Stimulated activated CD8-positive, alpha-beta memory T cell treated with anti-CD3 and anti-CD28 coated beads, Interleukin-15, amount 100 ng/mL, for 48 hours (primary cell): Measurements from ENCODE around the gene EBF4.
"Not testable (repeated sequence)": the region's sequence is repeated elsewhere in the genome, so short reads cannot be mapped to it uniquely, and the experiment has no call there.

Experiments used
- DNase-seq, 2 donors: peaks; one replicate each; pipeline ENCODE4 v3.0.0-alpha.2; 2020; ENCODE audit warnings: low read depth in 2 of 2

EBF4 gene

DNA sequence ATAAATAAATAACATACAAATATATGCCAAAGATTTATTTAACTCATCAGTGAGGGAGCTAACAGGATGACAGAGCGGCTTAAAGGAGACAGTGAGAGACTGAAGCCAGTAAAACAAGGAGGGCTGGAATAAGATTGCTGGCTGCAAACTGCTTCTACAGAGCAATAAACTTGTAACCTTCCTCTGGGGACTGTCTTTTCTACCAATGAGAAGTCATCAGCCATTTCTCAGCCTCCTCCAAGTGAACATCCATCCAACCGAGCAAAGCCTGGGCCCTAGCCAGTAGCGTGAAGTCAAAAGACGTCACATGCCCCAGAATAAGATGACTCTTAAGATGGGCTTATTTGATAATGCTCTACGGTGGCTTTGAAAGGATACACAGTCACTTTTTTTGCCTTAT lies 65.4 kb downstream of the EBF4 start:
- DNase-seq = no peak

DNA sequence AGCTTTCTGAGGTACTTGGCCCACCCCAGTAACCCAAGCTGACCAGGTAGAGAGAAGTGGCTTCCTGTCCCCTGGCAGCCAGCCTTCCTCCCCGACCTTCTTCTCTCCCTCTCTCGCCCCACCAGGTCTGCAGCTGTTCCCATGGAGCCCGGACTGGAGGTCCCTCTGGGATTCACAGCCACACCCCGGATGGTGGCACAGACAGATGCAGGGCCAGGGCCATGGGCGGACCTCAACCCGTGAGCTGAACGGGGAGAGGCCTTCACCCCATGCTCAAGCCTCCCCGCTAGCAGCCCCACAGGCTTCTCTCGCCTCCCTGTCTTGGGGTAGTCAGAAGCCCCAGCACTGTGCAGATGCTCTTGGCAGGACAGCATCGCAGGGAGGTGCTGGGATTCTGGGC lies 66.6 kb downstream of the EBF4 start:
- DNase-seq = no peak

GRCh38 chr20:2759603-2760296 lies 67.2 kb downstream of the EBF4 start:
- no peak for DNase-seq

GRCh38 chr20:2760297-2760951 lies 67.8 kb downstream of the EBF4 start:
- DNase-seq = no peak

DNA sequence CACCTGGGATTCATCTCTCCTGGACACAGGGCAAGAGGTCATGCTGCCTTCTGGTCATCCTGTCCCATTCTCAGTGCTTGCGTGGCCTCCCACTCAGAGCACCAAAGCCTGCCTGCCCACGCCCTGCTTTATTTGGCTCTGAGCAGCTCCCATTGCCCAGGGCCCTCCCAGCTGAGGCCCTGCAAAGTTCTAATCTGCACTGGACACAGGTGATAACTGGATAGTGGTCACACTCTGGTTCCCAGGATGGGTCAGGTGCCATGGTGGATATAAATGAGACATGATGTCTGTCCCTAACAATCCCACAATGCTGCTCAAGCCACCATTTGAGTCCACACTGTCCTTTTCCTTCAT lies 68.3 kb downstream of the EBF4 start:
- no peak for DNase-seq

DNA sequence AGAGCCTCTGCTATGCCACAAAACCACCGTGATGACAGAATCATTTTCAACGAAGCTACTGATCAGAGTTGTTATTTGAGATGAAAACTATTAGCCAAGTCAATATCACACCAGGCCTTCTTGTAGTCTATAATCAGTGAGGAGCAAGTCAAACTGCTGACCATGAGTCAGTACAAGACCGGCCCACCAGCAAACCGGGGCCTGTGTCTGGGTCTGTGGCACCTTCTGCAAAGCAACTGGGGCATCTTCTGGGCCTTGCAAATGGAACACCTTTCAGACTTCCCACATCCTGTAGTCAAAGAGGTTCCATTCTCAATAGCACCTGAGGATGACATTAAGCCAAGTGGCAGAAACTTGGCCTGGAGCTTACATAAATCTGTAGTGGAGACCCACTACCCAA lies 69.3 kb downstream of the EBF4 start:
- no peak for DNase-seq

GRCh38 chr20:2762578-2763131 lies 70.1 kb downstream of the EBF4 start:
- DNase-seq = no peak

- no peak for DNase-seq
Observed at GRCh38 chr20:2763186-2763585, 70.6 kb downstream of the EBF4 start.

DNA sequence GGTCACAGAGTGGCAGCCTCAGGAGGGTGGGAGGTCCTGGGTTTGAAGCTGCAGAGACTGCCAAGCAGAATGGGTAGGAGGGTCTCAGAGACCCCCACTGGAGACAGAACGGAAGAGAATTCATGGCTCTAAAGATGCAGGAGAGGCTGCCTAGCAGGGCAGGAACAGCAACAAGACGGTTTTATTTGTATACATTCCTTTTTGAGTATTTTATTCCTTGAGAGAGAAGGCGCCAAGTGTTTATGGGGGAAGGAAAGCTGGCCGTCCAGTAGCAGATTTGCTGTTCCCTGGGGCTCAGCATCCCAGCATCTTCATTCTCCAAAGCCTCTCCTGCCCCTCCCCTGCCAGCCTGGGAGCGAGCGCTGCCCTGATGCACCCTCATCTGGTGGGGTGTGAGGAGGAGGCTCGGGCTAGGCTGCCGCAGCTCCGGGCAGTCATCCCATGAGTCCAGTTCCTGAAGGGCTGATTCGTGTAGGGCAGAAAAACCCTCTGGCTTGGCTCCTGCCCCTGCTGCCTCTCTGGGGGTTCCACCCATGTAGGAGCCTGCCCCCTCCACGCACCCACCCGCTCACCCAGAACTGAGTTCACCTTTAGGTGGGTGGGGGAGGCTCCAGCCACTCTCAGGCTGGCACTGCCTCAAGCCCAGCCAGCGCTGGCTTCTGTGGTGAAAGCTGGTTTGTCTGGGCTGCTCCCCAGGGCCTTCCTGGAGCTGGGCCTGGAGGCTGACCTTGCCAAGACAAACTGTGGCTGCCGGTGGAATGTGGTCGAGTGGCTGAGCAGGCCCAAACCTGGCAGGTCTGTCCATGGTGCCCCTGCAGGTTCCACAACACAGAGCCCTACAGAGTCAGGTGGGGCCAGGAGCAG lies 75.4 kb downstream of the EBF4 start:
- DNase-seq = no peak

DNA sequence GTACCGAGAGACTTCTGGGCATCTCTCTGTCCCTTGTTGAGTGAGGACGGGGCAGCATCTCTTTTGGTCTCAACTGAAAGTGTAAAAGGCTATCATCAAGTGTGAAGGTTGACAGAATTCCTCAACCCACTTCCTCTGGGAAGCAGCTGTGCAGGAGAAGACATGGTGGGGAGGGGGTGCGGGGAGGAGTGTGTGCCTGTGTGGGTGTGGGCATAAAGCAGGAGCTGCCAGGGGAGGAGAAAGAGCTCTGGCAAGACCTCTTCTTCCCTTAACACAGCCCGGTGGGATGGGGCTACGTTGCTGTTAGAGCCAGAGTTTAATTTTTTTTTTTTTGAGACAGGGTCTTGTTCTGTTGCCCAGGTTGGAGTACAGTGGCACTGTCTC lies 76.0 kb downstream of the EBF4 start:
- no peak for DNase-seq

- not testable (repeated sequence) for DNase-seq
Observed at GRCh38 chr20:2770091-2770490, 77.5 kb downstream of the EBF4 start.

DNA sequence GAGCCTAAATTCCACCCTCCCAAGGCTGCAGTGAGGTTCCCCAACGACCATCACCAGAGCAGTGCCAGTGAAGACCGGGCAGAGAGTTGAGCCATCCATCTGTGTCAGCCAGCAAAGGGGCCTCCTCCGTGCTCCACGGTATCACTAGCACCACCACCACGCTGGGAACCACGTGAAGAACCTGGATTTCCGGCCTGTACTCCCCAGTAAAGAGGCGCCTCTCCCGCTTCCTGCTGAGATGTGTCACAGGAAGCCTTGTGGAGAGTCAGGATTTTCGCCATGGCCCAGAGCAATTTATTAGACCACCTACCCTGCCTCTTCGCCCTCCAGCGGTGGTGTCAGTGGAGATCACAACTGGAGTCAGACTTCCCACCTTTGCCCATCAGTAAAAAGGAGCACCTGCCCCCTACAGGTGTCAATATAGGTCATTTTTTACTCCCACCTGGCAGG lies 79.1 kb downstream of the EBF4 start:
- DNase-seq = no peak

DNA sequence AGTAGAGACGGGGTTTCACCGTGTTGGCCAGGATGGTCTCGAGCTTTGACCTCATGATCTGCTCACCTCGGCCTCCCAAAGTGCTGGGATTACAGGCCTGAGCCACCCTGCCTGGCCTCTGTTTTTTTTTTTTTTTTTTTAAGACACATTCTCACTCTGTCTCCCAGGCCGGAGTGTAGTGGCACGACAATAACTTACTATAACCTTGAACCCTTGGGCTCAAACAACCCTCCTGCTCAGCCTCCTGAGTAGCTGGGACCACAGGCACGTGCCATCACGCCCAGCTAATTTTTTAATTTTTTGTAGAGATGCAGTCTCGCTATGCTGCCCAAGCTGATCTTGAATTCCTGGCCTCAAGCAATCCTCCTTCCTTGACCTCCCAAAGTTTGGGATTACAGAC lies 81.2 kb downstream of the EBF4 start:
- DNase-seq = no peak

DNA sequence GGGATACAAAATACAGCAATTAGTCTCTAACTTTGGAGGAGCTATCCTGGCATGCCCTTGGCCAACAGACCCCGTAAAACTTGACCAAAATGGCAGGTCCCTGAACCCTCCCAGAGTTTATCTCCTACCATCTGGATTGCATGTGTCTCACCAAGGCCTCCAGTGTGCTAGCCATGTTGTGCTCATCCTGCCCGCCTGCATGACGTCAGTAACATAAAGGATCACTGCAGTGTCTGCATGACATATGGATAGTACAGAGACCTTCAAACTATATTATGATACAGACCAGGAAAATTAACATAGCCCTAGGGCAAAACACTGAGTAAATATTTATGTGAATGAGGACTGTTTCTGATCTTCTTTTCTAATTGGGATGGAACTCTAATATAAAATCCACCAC lies 82.6 kb downstream of the EBF4 start:
- DNase-seq = no peak

DNA sequence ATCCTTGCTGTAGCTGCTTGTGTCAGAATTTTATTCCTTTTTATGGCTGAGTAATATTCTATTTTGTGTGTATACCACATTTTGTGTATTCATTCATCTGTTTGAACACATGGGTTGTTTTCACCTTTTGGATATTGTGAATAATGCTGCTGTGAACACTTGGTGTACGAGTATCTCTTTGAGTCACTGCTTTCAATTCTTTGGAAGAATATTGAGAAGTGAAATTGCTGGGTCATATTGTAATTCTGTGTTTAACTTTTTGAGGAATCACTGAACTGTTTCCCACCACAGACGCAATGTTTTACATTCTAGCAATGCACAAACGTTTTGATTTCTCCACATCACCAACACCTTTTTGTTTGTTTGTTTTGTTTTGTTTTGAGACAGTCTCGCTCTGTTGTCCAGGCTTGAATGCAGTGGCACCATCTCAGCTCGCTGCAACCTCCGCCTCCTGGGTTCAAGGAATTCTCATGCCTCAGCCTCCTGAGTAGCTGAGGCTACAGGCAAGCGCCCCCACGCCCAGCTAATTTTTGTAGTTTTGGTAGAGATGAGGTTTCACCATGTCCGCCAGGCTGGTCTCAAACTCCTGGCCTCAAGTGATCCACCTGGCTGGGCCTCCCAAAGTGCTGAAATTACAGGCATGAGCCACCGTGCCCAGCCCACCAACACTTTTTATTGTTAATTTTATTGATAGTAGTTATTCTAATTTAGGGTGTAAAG lies 86.2 kb downstream of the EBF4 start:
- no peak for DNase-seq

DNA sequence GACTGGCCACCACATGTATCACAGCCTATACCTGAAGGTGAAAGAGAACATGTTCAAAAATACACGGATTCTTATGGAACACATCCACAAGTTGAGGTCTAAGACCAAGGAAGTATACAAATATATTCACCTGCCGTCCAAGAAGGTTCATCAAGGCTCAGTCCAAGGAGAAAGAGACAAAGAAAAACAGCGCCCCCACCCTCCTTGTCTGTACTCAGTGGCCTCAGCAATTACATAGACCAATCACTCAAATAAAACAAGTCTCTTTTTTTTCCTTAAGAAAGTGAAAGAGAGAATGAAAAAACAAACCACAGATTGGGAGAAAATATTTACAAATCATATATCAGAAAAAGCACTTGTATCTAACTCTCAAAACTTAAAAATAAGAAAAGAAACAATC lies 88.4 kb downstream of the EBF4 start:
- DNase-seq = no peak

GRCh38 chr20:2783908-2784566 lies 91.5 kb downstream of the EBF4 start:
- no peak for DNase-seq

DNA sequence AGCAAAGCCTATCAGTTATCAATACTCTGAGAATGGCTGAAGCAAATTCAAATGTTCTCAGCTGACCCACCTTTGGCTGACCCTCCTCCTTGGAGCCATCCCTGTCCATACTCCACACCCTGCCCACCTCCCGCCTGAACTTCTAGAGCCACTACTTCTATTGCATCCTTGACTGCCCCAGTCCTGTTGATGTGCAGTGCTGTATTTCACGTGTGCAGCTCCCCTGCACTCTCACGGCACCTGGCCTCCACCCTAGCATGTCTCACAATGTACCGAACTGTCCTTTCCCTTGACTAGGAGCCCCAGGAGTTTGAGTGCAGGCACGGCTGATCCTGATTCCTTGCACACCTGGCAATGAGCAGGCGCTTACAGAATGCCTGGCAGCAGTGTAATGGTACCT lies 100.9 kb downstream of the EBF4 start:
- DNase-seq = no peak

GRCh38 chr20:2794202-2794748 lies 101.7 kb downstream of the EBF4 start:
- no peak for DNase-seq

DNA sequence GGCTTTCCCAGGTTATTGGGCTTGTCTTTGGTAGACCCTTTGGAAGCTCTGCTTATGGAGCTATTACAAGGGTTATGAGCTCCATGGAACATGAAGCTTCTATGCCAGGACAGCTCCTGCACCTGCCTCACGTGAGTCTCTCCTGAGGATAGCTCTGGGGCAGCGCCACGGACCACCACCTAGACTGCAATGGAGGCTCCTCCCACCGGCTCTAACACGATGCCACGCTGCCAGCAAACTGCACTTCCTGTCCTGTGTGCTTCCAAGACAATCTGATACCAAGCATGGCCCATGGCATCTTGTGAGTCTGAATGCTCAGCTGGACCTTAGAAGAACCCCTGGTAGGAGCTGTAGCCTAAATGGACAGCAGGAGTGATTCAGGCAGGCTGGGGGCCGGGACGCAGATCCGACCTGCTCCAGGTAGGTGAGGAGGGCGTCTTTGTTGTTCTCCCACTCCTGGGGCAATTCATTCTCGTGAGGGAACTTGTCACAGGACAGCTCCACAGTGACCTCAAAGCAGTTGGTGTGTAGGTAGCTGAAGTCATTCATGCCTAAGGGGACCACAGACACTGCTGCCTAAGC lies 102.4 kb downstream of the EBF4 start:
- DNase-seq = no peak

DNA sequence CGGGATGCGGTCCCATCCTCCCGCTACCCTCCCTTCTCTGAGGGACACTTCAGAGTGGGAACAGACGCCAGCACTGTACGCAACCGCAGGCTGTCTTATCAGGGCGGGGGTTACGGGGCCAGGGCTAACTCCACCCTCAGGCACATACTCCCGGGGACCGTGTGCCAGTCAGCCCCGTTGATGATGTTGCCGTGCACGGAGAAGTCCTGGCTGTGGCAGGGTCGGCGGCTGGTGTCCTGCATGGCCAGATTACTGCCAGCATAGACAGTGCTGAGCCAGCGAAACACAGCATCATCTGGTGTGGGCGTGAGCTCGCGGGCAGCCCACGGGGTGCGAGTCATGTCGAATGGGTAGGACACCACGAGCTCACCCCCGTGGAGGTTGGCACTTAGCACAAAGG lies 102.9 kb downstream of the EBF4 start:
- no peak for DNase-seq
